ENCODE data around the gene ETFB. TPM values are rescaled to one million over a fixed set of nuclear protein-coding genes. Genes with fewer than 3 reads are reported as not detected.

ETFB gene
- total and polyA plus RNA-seq, 9 of the 15 experiments (the other 6 are each of a cell fraction or from before 2014, with no cell fraction given) = 18.1 to 143 (median 96.1) TPM

GRCh38 chr19:51372649-51373504 lies 6.7 kb upstream of the ETFB start, which contains the start of gene NKG7 (continued):
- TF ChIP-seq ILK (tag; IDR thresholded peaks at IDR 0.05; ENCODE audit: borderline replicate concordance, low read depth) (no peak), ZFPM2 (CRISPR knock-in tag; IDR thresholded peaks at IDR 0.05) (no peak), ZNF133 (CRISPR knock-in tag; IDR thresholded peaks at IDR 0.05) (no peak), KAT7 (CRISPR knock-in tag; IDR thresholded peaks at IDR 0.05; ENCODE audit: borderline replicate concordance) (no peak), TRIM24 (IDR thresholded peaks at IDR 0.05) (no peak), CAMTA2 (CRISPR knock-in tag; conservative IDR thresholded peaks at IDR 0.05) (no peak), IRF2 (CRISPR knock-in tag; IDR thresholded peaks at IDR 0.05) (no peak), TAF15 (IDR thresholded peaks at IDR 0.05; ENCODE audit: low read depth, low read length) (no peak), PTBP1 (IDR thresholded peaks at IDR 0.05; ENCODE audit: low read depth, low read length) (no peak), ZNF316 (IDR thresholded peaks at IDR 0.05) (no peak), HDAC6 (IDR thresholded peaks at IDR 0.05; ENCODE audit: low read depth, low read length) (no peak), ZC3H8 (IDR thresholded peaks at IDR 0.05) (no peak), ADNP (tag; IDR thresholded peaks at IDR 0.05) (no peak)

Data from K562 (cell line).